Vagina (tissue), 2 donors: Measurements from ENCODE around the gene HOXB2.

Source experiments
- POLR2A ChIP-seq, 2 donors: fragments of 450-650 bp; IDR thresholded peaks; one replicate each; pipeline ENCODE4 v1.6.1; 2017; ENCODE audit warnings: antibody characterized with exemption in 2 of 2, mild to moderate bottlenecking in 2 of 2, moderate library complexity in 2 of 2
- POLR2AphosphoS5 ChIP-seq, 2 donors: sonication (generic); formaldehyde crosslinking; IDR thresholded peaks; one replicate each; pipeline ENCODE4 v1.9.0; 2017; ENCODE audit warnings: antibody characterized with exemption in 2 of 2, mild to moderate bottlenecking in 2 of 2, low read depth in 1 of 2; ENCODE audit not compliant: insufficient read depth in 1 of 2
- TF ChIP-seq, protein P1 (sequence below), 3 experiments: fragments of 450-650 bp in 2 of 3; fragments of 200-600 bp in 1 of 3; sonication (generic) in 1 of 3; IDR thresholded peaks; one replicate each; pipeline ENCODE4 v1.5.1; 2017 to 2019; ENCODE audit warnings: antibody characterized with exemption in 3 of 3, mild to moderate bottlenecking in 2 of 3, moderate library complexity in 2 of 3

DNA sequence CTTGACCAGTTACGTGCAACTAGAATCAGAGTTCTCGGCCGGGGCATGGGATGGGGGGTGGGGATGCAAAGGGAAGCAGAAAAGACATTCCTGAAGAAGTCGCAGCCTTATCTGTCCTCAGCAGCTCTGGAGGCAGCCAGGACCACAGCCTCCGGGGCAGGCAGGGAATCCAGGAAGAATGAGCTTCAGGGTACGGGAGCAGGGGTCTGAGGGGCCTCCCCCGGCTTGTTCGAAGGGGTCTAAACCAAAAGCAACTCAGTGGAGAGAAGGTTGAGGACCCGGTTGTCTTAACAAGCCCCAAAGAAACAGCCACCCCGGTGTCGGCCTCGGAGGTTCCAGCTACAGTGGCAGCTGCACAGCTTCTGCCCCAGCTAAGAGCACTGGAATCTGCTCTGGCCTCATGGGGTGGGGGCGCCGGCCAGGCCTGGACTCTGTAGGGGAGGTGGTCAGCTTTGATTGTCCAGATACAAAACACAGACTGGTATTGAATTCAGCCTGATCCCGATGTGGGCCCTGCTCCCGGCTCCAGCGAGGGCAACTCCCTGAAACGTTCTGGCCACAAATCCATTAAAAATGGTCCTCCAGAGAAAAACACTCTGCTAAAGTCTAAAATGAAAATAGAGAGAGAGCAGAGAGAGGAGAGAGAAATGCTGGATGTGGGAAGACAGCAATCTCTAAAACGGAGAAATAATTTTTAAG, 25.6 kb upstream of the HOXB2 start:
- TF ChIP-seq POLR2AphosphoS5 (IDR thresholded peaks at IDR 0.05; ENCODE audit: insufficient read depth in 1 of 2, low read depth in 1 of 2) (no peak), POLR2A (IDR thresholded peaks at IDR 0.05) (no peak)
- TF ChIP-seq, protein P1, sequence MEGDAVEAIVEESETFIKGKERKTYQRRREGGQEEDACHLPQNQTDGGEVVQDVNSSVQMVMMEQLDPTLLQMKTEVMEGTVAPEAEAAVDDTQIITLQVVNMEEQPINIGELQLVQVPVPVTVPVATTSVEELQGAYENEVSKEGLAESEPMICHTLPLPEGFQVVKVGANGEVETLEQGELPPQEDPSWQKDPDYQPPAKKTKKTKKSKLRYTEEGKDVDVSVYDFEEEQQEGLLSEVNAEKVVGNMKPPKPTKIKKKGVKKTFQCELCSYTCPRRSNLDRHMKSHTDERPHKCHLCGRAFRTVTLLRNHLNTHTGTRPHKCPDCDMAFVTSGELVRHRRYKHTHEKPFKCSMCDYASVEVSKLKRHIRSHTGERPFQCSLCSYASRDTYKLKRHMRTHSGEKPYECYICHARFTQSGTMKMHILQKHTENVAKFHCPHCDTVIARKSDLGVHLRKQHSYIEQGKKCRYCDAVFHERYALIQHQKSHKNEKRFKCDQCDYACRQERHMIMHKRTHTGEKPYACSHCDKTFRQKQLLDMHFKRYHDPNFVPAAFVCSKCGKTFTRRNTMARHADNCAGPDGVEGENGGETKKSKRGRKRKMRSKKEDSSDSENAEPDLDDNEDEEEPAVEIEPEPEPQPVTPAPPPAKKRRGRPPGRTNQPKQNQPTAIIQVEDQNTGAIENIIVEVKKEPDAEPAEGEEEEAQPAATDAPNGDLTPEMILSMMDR (IDR thresholded peaks at IDR 0.05), result no peak
